SKM-1 (cell line): ENCODE data around the gene JSRP1.
A peak's percentile ranks its signal among the peaks of the same experiment; 100 is the strongest.

Source experiments
- DNase-seq: peaks from one replicate; lab custom pipeline; 2025; ENCODE audit not compliant: unreplicated experiment; lab: John Stamatoyannopoulos, UW

JSRP1 gene

GRCh38 chr19:2247433-2248101, 8.7 kb downstream of the JSRP1 start:
- no peak for DNase-seq

GRCh38 chr19:2246801-2247361, 9.3 kb downstream of the JSRP1 start:
- DNase-seq = no peak

- DNase-seq = no peak
These were observed 10.1 kb downstream of the JSRP1 start for GRCh38 chr19:2246014-2246620.

- no peak for DNase-seq
These were observed 10.9 kb downstream of the JSRP1 start for GRCh38 chr19:2245273-2245672.

DNA sequence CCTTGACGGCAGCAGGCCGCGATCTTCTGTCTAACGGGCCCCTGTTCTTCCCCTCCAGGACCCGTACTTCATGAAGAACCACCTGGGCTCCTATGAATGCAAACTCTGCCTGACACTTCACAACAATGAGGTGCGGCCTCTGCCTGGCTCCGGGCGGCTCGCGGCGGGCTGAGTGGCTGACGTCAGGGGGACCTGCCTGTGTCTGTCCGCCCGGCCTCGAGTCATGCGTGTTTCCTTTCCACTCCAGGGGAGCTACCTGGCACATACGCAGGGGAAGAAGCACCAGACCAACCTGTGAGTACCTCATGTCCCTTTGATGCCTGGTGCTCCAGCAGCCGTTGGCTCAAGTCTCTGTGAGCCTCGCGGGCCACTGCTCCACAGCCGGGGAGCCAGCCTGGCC, 11.7 kb downstream of the JSRP1 start:
- no peak for DNase-seq

- no peak for DNase-seq
These were observed 12.1 kb downstream of the JSRP1 start for GRCh38 chr19:2244125-2244411.

DNA sequence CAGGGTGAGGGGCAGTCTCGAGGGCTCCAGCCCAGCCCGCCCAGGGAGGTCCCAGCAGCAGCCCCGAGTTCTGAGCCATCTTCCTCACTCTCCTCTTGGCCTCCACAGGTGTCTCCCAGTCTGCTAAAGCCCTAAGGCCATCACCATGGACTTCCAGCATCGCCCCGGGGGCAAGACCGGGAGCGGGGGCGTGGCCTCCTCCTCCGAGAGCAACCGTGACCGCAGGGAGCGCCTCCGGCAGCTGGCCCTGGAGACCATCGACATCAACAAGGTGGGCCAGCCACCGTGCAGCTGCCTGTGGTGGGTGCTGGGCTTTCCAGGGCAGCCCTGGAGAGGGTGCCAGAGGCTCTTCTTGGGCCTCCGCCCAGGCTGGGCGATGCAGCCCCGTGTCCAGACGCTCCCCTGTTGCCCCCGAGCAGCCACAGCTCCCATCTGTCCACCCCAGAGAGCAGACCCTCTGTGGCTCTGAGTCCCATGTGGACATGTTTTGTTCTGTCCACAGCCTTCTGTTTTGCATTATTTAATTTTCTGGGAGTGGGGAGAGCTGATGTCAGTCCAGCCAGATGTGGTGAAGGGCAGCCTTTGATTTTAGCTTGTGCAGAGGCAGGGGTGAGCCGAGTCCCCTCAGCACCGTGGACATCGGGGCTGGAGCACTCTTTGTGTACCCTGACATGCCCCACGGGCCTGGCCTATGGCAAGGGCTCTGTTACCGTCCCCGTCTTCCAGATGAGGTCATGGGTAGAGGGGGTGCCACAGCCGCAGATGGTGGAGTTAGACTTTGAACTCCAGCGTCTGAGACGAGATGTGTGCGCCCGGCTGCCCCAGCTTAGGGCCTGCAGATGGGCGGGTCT, 12.7 kb downstream of the JSRP1 start:
- DNase-seq = no peak

- no peak for DNase-seq
These were observed 13.4 kb downstream of the JSRP1 start for GRCh38 chr19:2242816-2243215.

DNA sequence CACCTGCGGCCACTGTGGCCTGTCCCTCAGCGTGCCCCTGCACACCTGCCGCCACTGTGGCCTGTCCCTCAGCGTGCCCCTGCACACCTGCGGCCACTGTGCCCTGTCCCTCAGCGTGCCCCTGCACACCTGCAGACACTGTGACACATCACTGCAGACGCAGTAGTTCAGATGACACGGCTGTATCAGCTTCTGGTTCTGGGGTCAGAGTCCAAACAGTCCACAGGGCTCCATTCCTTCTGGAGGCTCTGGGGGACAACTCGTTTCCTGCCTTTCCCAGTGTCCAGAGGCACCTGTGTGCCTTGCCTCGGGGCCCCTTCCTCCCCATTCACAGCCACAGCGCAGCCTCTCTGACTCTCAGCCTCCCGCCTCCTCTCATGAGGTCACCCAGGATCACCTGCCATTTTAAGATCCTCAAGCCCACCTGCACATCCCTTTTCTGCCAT, 14.1 kb downstream of the JSRP1 start:
- no peak for DNase-seq

GRCh38 chr19:2240881-2241760, 15.1 kb downstream of the JSRP1 start:
- no peak for DNase-seq

GRCh38 chr19:2239771-2240770, 16.1 kb downstream of the JSRP1 start:
- DNase-seq = no peak

- no peak for DNase-seq
These were observed 17.0 kb downstream of the JSRP1 start for GRCh38 chr19:2239173-2239572.

GRCh38 chr19:2237869-2238153, 18.4 kb downstream of the JSRP1 start:
- DNase-seq = no peak

- DNase-seq = peak; percentile 83
These were observed 19.0 kb downstream of the JSRP1 start for GRCh38 chr19:2237051-2237868.

- DNase-seq = peak; percentile 94
These were observed 19.7 kb downstream of the JSRP1 start, which contains the start of the genes PLEKHJ1 and SF3A2 for GRCh38 chr19:2236314-2237050. PLEKHJ1 (minus strand) TSS chr19:2236329; CDS start chr19:2236248, 81 bp downstream. SF3A2 (plus strand) TSS chr19:2236824; CDS start chr19:2243419, 6,595 bp downstream.

- DNase-seq = no peak
These were observed 20.2 kb downstream of the JSRP1 start for GRCh38 chr19:2236064-2236313.

DNA sequence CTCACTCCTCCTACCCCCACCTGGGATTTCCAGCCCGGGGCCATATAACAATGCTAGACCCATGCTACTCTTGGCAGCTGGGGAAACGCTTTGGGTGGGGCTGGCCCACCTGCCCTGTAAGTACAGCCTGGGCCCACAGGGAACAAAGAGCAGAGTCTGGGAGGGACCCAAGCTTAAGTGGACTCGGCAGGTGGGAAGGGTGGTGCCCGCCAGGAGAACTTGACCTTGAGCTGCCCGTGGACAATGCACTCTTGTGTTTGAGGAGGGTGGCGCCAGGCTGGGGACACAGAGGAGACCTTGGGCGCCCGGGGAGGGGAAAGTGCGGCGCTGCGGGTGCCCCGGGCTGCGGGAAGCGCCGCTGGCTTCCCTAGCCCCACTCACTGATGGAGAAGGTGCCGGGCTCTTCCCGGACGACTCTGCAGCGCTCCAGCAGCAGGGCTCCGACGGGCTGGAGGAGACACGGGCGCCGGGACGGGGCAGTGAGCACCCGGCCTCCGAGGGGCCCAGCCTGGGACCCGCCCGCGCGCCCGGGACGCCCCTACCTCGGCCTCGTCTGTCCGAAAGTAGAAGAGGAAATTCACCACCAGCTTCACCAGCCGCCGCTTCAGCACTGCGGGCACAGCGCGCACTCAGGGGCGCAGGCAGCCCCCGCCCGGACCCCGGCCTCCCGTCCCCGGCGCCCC, 20.7 kb downstream of the JSRP1 start:
- no peak for DNase-seq

GRCh38 chr19:2234996-2235380, 21.2 kb downstream of the JSRP1 start:
- DNase-seq = no peak
